Activated T-helper 17 cell treated with anti-CD3 and anti-CD28 coated beads, Interleukin-2, amount 50 U/mL, for 72 hours (primary cell): Measurements from ENCODE around the gene KIAA1671. TPM values are rescaled to one million over a fixed set of nuclear protein-coding genes. Genes with fewer than 3 reads are reported as not detected.
A peak's percentile ranks its signal among the peaks of the same experiment; 100 is the strongest.

Source experiments
- ATAC-seq: fragments of 150-1000 bp; cut with Tn5 transposase; replicated peaks from 2 replicates; pipeline ENCODE4 v1.10.0; 2021; ENCODE audit warnings: mild to moderate bottlenecking, moderate library complexity
- H3K27ac Mint-ChIP-seq: one replicate; pipeline ENCODE4 v1.8.0; 2022; ENCODE audit warnings: mixed read lengths
- H3K27me3 Mint-ChIP-seq: one replicate; pipeline ENCODE4 v1.8.0; 2022; ENCODE audit warnings: mixed read lengths
- H3K36me3 Mint-ChIP-seq: one replicate; pipeline ENCODE4 v1.8.0; 2022; ENCODE audit warnings: low read depth, mild to moderate bottlenecking, mixed read lengths
- H3K4me1 Mint-ChIP-seq: one replicate; pipeline ENCODE4 v1.8.0; 2022; ENCODE audit warnings: mixed read lengths
- H3K4me3 Mint-ChIP-seq: one replicate; pipeline ENCODE4 v1.8.0; 2022; ENCODE audit warnings: mild to moderate bottlenecking, mixed read lengths
- H3K9me3 Mint-ChIP-seq: one replicate; pipeline ENCODE4 v1.8.0; 2022; ENCODE audit warnings: mixed read lengths
- total RNA-seq, 2 donors: library from RNA; stranded (reverse); gene quantifications; one replicate each; pipeline ENCODE4 v1.2.3, GENCODE V29; 2022

KIAA1671 gene
- total RNA-seq, 2 donors from 2014 or later = 5.9 to 6.0 TPM

- no peaks in the 10 kb centered on the region for H3K9me3 Mint-ChIP-seq
- no peak overlapping the region for H3K4me3 Mint-ChIP-seq
- no peaks in the 10 kb centered on the region for H3K4me1 Mint-ChIP-seq
- no peak overlapping the region for H3K27ac Mint-ChIP-seq
- no peaks in the 10 kb centered on the region for H3K27me3 Mint-ChIP-seq
- H3K36me3 Mint-ChIP-seq = no peaks in the 10 kb centered on the region
- no peak for ATAC-seq
Measured at GRCh38 chr22:24964441-24964840, 11.9 kb downstream of the KIAA1671 start.

GRCh38 chr22:24965822-24966626 lies 13.5 kb downstream of the KIAA1671 start:
- Mint-ChIP-seq H3K27me3 (no peaks in the 10 kb centered on the region), H3K9me3 (no peaks in the 10 kb centered on the region), H3K27ac (no peak overlapping the region), H3K4me3 (no peak overlapping the region), H3K36me3 (no peaks in the 10 kb centered on the region), H3K4me1 (no peaks in the 10 kb centered on the region)
- ATAC-seq = no peak

- Mint-ChIP-seq H3K9me3 (no peaks in the 10 kb centered on the region), H3K27me3 (no peaks in the 10 kb centered on the region), H3K27ac (no peak overlapping the region), H3K4me1 (no peaks in the 10 kb centered on the region), H3K4me3 (no peak overlapping the region), H3K36me3 (no peaks in the 10 kb centered on the region)
- ATAC-seq = no peak
Measured at GRCh38 chr22:24968066-24968561, 15.6 kb downstream of the KIAA1671 start.

GRCh38 chr22:24969560-24970301 lies 17.2 kb downstream of the KIAA1671 start:
- H3K9me3 Mint-ChIP-seq = no peaks in the 10 kb centered on the region
- H3K4me1 Mint-ChIP-seq = no peaks in the 10 kb centered on the region
- no peaks in the 10 kb centered on the region for H3K27me3 Mint-ChIP-seq

GRCh38 chr22:24972369-24972768 lies 19.9 kb downstream of the KIAA1671 start:
- Mint-ChIP-seq H3K36me3 (no peaks in the 10 kb centered on the region), H3K4me1 (no peaks in the 10 kb centered on the region), H3K27me3 (no peaks in the 10 kb centered on the region), H3K27ac (no peak overlapping the region), H3K4me3 (no peak overlapping the region), H3K9me3 (no peaks in the 10 kb centered on the region)
- no peak for ATAC-seq

More at GRCh38 chr22:24969560-24970301, 17.2 kb downstream of the KIAA1671 start:
- Mint-ChIP-seq H3K27ac (no peak overlapping the region), H3K36me3 (no peaks in the 10 kb centered on the region), H3K4me3 (no peak overlapping the region)
- no peak for ATAC-seq

GRCh38 chr22:24973872-24974271 lies 21.4 kb downstream of the KIAA1671 start:
- Mint-ChIP-seq H3K4me1 (no peaks in the 10 kb centered on the region), H3K27ac (no peak overlapping the region)
- no peak for ATAC-seq

GRCh38 chr22:24975125-24975640 lies 22.7 kb downstream of the KIAA1671 start:
- H3K4me1 Mint-ChIP-seq = no peaks in the 10 kb centered on the region
- H3K27me3 Mint-ChIP-seq = no peaks in the 10 kb centered on the region
- ATAC-seq = peak; percentile 3
- no peaks in the 10 kb centered on the region for H3K36me3 Mint-ChIP-seq
- no peak overlapping the region for H3K4me3 Mint-ChIP-seq
- H3K9me3 Mint-ChIP-seq = no peaks in the 10 kb centered on the region
- no peak overlapping the region for H3K27ac Mint-ChIP-seq

More at GRCh38 chr22:24973872-24974271, 21.4 kb downstream of the KIAA1671 start:
- H3K27me3 Mint-ChIP-seq = no peaks in the 10 kb centered on the region
- no peak overlapping the region for H3K4me3 Mint-ChIP-seq
- H3K9me3 Mint-ChIP-seq = no peaks in the 10 kb centered on the region
- H3K36me3 Mint-ChIP-seq = no peaks in the 10 kb centered on the region

- Mint-ChIP-seq H3K9me3 (no peaks in the 10 kb centered on the region), H3K4me1 (no peaks in the 10 kb centered on the region), H3K36me3 (no peaks in the 10 kb centered on the region), H3K27ac (no peak overlapping the region), H3K27me3 (no peaks in the 10 kb centered on the region), H3K4me3 (no peak overlapping the region)
- ATAC-seq = no peak
Measured at GRCh38 chr22:24975813-24976341, 23.4 kb downstream of the KIAA1671 start.

- ATAC-seq = no peak
- Mint-ChIP-seq H3K4me1 (no peaks in the 10 kb centered on the region), H3K27ac (no peak overlapping the region), H3K9me3 (no peaks in the 10 kb centered on the region), H3K4me3 (no peak overlapping the region), H3K36me3 (no peaks in the 10 kb centered on the region), H3K27me3 (no peaks in the 10 kb centered on the region)
Measured at GRCh38 chr22:24976442-24977218, 24.1 kb downstream of the KIAA1671 start.

GRCh38 chr22:24977370-24978221 lies 25.1 kb downstream of the KIAA1671 start:
- H3K4me3 Mint-ChIP-seq = no peak overlapping the region
- no peak for ATAC-seq
- H3K27me3 Mint-ChIP-seq = no peaks in the 10 kb centered on the region
- no peaks in the 10 kb centered on the region for H3K36me3 Mint-ChIP-seq
- H3K9me3 Mint-ChIP-seq = no peaks in the 10 kb centered on the region
- no peaks in the 10 kb centered on the region for H3K4me1 Mint-ChIP-seq
- peak overlapping the region; percentile 20 for H3K27ac Mint-ChIP-seq

- no peaks in the 10 kb centered on the region for H3K4me1 Mint-ChIP-seq
- H3K36me3 Mint-ChIP-seq = no peaks in the 10 kb centered on the region
- no peak for ATAC-seq
- H3K9me3 Mint-ChIP-seq = no peaks in the 10 kb centered on the region
- H3K4me3 Mint-ChIP-seq = no peak overlapping the region
- H3K27me3 Mint-ChIP-seq = no peaks in the 10 kb centered on the region
- peak overlapping the region; percentile 20 for H3K27ac Mint-ChIP-seq
Measured at GRCh38 chr22:24978308-24978707, 25.8 kb downstream of the KIAA1671 start.

GRCh38 chr22:24981066-24981465 lies 28.6 kb downstream of the KIAA1671 start:
- no peak overlapping the region for H3K27ac Mint-ChIP-seq
- no peaks in the 10 kb centered on the region for H3K4me1 Mint-ChIP-seq
- no peak overlapping the region for H3K4me3 Mint-ChIP-seq
- H3K9me3 Mint-ChIP-seq = no peaks in the 10 kb centered on the region
- no peaks in the 10 kb centered on the region for H3K36me3 Mint-ChIP-seq
- ATAC-seq = no peak
- H3K27me3 Mint-ChIP-seq = peaks cover 6% of the 10 kb centered on the region

- no peak overlapping the region for H3K27ac Mint-ChIP-seq
- H3K27me3 Mint-ChIP-seq = peaks cover 6% of the 10 kb centered on the region
- H3K9me3 Mint-ChIP-seq = no peaks in the 10 kb centered on the region
- no peak overlapping the region for H3K4me3 Mint-ChIP-seq
- H3K36me3 Mint-ChIP-seq = no peaks in the 10 kb centered on the region
- no peaks in the 10 kb centered on the region for H3K4me1 Mint-ChIP-seq
- no peak for ATAC-seq
Measured at GRCh38 chr22:24981656-24982055, 29.1 kb downstream of the KIAA1671 start.
